Jurkat, Clone E6-1 (cell line): ENCODE data around the gene UBTF. TPM values are rescaled to one million over a fixed set of nuclear protein-coding genes. Genes with fewer than 3 reads are reported as not detected.

Experiments used
- DNase-seq: peaks from one replicate; pipeline ENCODE4 v3.0.0-alpha.2; 2011; ENCODE audit warnings: low read depth, low spot score
- H3K4me3 ChIP-seq: 2 replicates; pipeline ENCODE4 v1.5.1; 2011; ENCODE audit warnings: mild to moderate bottlenecking, low read length, control low read depth, moderate library complexity
- polyA plus RNA-seq: library from polyadenylated mRNA; unstranded; fragments of >200 nt; gene quantifications from one replicate; pipeline ENCODE4 v1.2.1, GENCODE V29; 2012; ENCODE audit warnings: missing spikeins; ENCODE audit not compliant: insufficient read length, insufficient read depth

UBTF gene, protein sequence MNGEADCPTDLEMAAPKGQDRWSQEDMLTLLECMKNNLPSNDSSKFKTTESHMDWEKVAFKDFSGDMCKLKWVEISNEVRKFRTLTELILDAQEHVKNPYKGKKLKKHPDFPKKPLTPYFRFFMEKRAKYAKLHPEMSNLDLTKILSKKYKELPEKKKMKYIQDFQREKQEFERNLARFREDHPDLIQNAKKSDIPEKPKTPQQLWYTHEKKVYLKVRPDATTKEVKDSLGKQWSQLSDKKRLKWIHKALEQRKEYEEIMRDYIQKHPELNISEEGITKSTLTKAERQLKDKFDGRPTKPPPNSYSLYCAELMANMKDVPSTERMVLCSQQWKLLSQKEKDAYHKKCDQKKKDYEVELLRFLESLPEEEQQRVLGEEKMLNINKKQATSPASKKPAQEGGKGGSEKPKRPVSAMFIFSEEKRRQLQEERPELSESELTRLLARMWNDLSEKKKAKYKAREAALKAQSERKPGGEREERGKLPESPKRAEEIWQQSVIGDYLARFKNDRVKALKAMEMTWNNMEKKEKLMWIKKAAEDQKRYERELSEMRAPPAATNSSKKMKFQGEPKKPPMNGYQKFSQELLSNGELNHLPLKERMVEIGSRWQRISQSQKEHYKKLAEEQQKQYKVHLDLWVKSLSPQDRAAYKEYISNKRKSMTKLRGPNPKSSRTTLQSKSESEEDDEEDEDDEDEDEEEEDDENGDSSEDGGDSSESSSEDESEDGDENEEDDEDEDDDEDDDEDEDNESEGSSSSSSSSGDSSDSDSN
- 98.0 TPM for polyA plus RNA-seq

DNA sequence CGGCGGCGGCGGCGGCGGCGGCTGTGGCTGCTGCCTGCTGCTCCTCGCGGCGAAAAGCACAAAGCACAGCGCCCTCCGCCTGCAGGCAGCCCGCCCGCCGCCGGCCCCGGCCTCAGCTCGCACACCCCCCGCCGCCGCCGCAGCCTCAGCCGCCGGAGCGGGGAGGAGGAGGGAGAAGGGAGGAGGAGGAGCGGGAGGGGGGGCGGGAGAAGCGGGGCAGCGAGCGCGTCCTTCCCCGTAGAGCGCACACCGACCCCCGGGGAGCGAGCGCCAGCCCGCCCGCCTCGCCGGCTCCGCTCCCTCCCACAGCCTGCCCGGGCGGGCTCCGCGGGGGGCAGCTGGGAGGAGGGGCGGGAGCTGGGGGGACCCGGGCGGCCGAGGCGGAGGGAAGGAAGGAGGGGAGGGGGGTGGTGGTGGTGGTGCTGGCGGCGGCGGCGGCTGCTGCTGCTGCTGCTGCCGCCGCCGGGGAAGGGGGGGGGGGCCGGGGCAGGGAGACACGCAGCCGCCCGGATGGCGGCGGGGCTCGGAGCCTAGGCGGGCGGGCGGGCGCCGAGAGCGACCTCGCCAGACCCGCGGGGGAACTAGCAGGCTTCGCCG is at the start of gene UBTF:
UBTF (minus strand) TSS at position 60 of the 597 bp plus-strand sequence. CDS start 1,446 bp downstream, outside the sequence.
- peak; percentile 49 for DNase-seq
- H3K4me3 ChIP-seq, result peak within 1 kb of the TSS; percentile 68

DNA sequence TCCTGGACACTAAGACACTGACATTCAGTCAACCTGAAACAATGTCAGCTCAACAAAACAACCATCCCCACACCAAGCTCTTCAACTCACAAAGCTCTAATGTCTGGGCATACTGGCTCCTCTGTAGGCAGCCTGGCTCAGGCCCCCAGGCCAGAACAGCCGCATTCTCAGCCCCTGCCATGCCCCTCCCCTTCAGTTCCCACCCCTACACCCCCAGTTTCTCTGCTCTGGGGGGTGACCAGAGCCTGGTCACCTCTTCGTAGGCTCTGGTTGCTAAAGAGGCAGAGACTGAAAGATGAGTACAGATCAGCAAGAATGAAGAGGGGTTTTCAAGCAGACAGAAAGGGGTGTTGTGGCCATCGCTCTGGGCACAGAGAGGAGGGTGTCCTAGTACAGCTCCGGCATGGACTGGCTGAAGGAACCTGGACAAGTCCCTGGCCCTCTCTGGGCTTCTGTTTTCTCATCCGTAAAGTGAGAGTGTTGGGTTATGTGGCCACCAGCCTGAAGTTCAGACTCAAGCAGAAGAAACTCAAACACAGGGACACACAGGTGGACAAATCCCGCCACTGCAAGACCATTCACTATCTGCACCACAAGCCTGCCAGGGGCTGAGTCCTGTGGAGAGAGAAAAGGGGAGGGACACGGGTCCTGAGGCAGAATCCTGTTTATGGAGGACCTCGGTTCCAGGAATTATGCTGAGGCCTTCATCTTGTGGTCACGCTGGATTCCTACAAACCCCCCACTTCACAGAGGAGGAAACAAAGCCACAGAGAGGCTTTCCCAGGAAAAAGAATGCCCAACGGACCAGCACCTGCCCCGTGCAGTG is 49.4 kb upstream of the UBTF start:
- DNase-seq, result no peak
- no peak overlapping the region for H3K4me3 ChIP-seq

DNA sequence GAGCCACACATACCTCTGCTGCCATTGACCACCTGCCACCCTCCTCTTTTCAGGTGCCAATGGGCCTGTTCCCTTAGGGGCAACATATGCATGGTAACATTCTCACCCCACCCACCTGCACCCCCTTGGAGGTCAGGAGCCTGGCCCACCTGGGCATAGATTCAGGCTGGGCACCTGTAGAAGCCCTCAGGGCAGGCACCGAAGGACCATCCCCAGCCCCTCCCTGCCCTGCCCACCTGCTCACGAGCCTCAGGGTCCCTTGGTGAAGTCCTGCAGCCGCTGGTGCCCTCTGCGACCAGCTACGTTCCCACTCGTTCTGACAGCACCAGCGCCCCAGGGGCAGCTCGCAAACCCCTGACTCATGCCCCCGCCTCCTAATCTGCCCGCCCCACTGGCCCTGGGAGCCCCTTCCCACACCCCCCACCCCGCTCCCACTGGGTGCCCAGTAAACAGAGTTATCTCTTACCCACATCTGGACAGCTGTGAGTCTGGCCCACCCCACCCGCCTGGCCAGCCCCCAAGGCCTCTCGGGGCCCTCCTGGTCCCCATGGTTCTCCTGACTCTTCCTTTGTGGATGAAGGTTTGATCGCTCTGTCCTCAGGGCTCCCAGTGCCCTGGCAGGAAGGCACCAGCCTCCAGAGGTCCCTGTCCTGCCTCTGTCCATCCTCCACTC is 48.5 kb upstream of the UBTF start, which contains the start of gene SLC4A1:
SLC4A1 (minus strand) TSS at position 318 of the 673 bp plus-strand sequence. CDS start 5,269 bp downstream, outside the sequence.
- DNase-seq, result no peak
- no peak within 1 kb of the TSS for H3K4me3 ChIP-seq

GRCh38 chr17:44267165-44267455 is 47.6 kb upstream of the UBTF start:
- H3K4me3 ChIP-seq, result no peak overlapping the region
- DNase-seq, result no peak

DNA sequence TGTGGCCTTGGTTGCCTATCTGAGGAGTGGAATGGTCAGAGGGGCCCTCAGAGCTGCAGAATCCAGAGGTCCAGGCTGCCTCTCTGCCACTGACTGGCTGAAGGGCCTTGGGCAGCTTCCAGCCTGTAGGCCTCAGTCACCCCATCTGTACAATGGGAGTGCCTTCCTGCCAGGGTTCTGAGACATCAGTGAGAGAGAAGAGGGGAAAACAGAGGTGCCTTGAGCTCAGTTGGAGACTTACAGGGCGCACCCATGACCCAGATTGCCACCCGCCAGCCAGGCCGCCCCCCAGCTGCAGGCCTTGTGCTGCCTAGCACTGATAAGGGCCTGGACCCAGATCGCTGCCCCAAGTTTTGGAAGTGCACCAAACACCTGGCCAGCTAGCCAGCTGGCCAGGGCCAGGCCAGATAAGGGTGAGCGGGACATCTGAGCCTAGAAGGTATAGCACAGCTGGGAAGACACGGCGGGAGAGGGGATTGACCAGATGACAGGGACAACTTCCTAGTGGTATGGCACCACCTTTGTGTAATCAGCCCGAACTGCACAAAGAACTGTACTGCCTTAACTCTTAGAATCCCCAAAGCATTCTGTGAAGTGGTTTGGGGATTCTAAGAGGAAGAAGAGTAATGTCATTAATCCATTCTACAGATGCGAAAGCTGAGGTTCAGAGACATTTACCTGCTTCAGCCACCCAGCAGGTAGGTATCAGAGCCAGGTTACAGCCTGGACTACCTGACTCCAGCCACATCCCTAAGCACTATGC is 47.1 kb upstream of the UBTF start:
- no peak overlapping the region for H3K4me3 ChIP-seq
- DNase-seq, result no peak

- no peak for DNase-seq
- H3K4me3 ChIP-seq, result no peak overlapping the region
Measured at GRCh38 chr17:44263345-44263902, 43.9 kb upstream of the UBTF start.

- DNase-seq, result no peak
- no peak overlapping the region for H3K4me3 ChIP-seq
Measured at GRCh38 chr17:44262654-44263225, 43.3 kb upstream of the UBTF start.

- H3K4me3 ChIP-seq, result no peak overlapping the region
- no peak for DNase-seq
Measured at GRCh38 chr17:44260296-44260695, 40.8 kb upstream of the UBTF start.

DNA sequence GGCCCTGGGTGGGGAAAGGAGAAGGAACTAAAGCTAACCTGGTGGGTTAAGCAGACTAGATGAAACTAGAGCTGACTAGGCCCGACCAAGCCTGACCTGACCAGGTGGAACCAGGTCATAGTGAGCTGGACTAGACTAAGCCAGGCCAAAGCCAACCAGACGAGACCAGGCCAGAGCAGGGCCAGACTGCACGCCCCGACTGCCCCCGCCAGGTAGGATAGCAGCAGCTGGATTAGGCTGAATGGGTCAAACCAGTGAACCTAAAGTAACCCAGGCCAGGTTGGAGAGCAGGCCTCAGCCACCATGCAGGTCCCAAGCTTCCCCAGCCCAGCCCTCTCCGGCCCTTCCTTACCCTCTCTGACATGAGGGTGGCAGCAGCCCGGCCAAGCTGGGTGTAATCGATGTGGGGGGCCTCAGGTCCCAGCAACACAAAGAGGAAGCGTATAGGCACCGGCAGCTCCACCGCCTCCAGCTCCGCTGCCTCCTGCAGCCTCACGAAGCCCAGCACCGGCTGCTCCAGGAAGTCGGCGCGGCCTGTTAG is 39.4 kb upstream of the UBTF start:
- no peak overlapping the region for H3K4me3 ChIP-seq
- DNase-seq, result no peak

GRCh38 chr17:44257815-44258760 is 38.6 kb upstream of the UBTF start:
- H3K4me3 ChIP-seq, result no peak overlapping the region
- DNase-seq, result no peak

GRCh38 chr17:44256671-44257070 is 37.2 kb upstream of the UBTF start:
- DNase-seq, result no peak
- no peak overlapping the region for H3K4me3 ChIP-seq

DNA sequence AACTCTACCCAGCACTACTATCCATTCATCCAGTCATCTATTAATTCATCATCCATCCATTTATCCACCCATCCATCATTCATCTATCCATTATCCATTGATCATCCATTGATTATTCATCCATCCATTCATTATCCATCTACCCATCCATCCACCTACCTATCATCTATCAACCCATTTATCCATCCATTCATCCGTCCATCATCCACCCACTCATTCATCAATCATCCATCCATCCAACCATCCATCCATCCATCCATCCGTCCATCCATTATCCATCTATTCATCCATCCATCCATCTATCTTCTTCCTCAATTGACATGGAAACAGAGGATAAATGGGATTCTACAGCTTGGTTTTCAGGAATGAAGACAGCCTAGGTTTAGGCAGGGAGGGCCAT is 36.4 kb upstream of the UBTF start:
- H3K4me3 ChIP-seq, result no peak overlapping the region
- DNase-seq, result no peak

DNA sequence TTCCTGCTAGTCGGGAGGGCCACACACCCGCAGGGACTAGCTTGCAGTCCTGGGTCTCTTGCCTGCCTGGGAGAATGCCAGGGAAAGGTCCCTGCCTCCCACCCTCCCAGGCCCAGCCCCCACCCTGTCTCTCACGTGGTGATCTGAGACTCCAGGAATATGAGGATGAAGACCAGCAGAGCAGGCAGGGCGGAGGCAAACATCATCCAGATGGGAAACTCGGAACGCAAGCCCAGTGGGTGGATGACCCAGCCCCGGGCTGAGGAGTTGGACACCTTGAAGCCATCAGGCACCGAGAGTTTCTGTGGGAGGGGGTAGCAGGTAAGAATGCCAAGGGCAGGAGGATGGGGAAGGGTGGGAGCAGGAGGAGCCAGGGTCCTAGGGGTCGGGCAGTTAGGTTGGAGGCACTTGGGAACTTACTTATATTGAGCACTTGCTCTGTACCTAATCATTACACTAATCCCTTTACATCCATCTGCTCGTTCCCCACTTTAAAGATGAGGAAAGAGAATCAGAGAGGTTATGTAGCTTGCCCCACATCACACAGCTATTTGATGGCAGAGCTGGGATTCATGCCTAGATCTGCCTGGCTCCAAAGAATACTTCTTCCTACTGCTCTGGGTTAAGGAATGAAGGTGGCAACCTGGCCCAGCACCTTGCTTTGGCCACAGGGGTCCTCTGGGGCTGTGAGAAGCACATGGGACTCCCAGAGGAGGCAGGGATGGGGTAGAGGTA is 35.1 kb upstream of the UBTF start:
- no peak for DNase-seq
- H3K4me3 ChIP-seq, result no peak overlapping the region

DNA sequence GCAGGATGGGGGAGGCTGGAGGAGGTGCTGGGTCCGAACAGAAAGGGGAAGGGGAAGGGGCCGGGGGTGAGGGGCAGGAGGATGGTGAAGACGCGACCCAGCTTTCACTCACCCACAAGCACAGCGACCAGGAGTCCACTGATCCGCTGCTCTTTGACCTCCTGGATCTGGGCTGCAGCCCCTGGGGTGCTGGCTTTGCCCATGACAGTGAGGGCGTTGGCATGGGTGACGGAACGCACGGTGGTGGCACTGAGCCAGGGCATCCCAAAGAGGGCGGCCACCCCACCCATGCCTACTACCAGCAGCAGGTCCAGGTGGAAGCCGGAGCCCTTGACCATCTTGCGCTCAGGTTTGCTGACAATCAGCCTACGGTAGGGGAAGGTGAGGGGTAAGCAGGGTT is 33.5 kb upstream of the UBTF start:
- H3K4me3 ChIP-seq, result no peak overlapping the region
- no peak for DNase-seq

GRCh38 chr17:44251062-44251461 is 31.6 kb upstream of the UBTF start:
- H3K4me3 ChIP-seq, result no peak overlapping the region
- no peak for DNase-seq
